Neural progenitor cell (in vitro differentiated cells): ENCODE data around the gene AUH. TPM values are rescaled to one million over a fixed set of nuclear protein-coding genes. Genes with fewer than 3 reads are reported as not detected.
"Not testable (repeated sequence)": the region's sequence is repeated elsewhere in the genome, so short reads cannot be mapped to it uniquely, and the experiment has no call there.

Experiments
- DNase-seq: peaks from one replicate; pipeline ENCODE4 v3.0.0-alpha.2; 2016; ENCODE audit warnings: low spot score
- H2AFZ ChIP-seq: fragments of 200-600 bp; sonication (generic); replicated peaks from 2 replicates; pipeline ENCODE4 v1.6.1; 2016; ENCODE audit warnings: antibody characterized with exemption
- H3F3A ChIP-seq: fragments of 200-600 bp; sonication (generic); 2 replicates; pipeline ENCODE4 v1.6.1; 2016; ENCODE audit warnings: antibody characterized with exemption, low read depth
- H3K27ac ChIP-seq: fragments of 200-600 bp; sonication (generic); 2 replicates; pipeline ENCODE4 v1.5.1; 2016; ENCODE audit warnings: mild to moderate bottlenecking
- H3K27me3 ChIP-seq: fragments of 200-600 bp; sonication (generic); 2 replicates; pipeline ENCODE4 v1.6.1; 2016; ENCODE audit warnings: mild to moderate bottlenecking, moderate library complexity
- H3K36me3 ChIP-seq: fragments of 200-600 bp; sonication (generic); 2 replicates; pipeline ENCODE4 v1.5.1; 2016
- H3K4me1 ChIP-seq: fragments of 200-600 bp; sonication (generic); 2 replicates; pipeline ENCODE4 v1.6.1; 2016; ENCODE audit warnings: mixed run types
- H3K4me2 ChIP-seq: fragments of 200-600 bp; sonication (generic); 2 replicates; pipeline ENCODE4 v1.6.1; 2016
- H3K4me3 ChIP-seq: fragments of 200-600 bp; sonication (generic); 2 replicates; pipeline ENCODE4 v1.5.1; 2016
- H3K79me2 ChIP-seq: fragments of 200-600 bp; sonication (generic); 2 replicates; pipeline ENCODE4 v1.6.1; 2016; ENCODE audit warnings: low read depth
- H3K9ac ChIP-seq: fragments of 200-600 bp; sonication (generic); 2 replicates; pipeline ENCODE4 v1.6.1; 2016
- H3K9me3 ChIP-seq: fragments of 200-600 bp; sonication (generic); 2 replicates; pipeline ENCODE4 v1.5.1; 2016; ENCODE audit warnings: low read depth
- H4K20me1 ChIP-seq: fragments of 200-600 bp; sonication (generic); 2 replicates; pipeline ENCODE4 v1.6.1; 2016; ENCODE audit warnings: low read depth
- H3K27ac Mint-ChIP-seq: 3 replicates; pipeline ENCODE4 v1.8.0; 2021; ENCODE audit warnings: mixed read lengths
- H3K27me3 Mint-ChIP-seq: 2 replicates; pipeline ENCODE4 v1.8.0; 2022; ENCODE audit warnings: low read depth, mild to moderate bottlenecking, inconsistent platforms, moderate library complexity, mixed read lengths; ENCODE audit not compliant: insufficient read depth
- H3K36me3 Mint-ChIP-seq: 3 replicates; pipeline ENCODE4 v1.8.0; 2021; ENCODE audit warnings: mixed read lengths
- H3K4me1 Mint-ChIP-seq: 3 replicates; pipeline ENCODE4 v1.8.0; 2021; ENCODE audit warnings: mixed read lengths
- H3K4me3 Mint-ChIP-seq: 3 replicates; pipeline ENCODE4 v1.8.0; 2021; ENCODE audit warnings: mild to moderate bottlenecking, moderate library complexity, mixed read lengths
- H3K9me3 Mint-ChIP-seq: 3 replicates; pipeline ENCODE4 v1.8.0; 2020; ENCODE audit warnings: mixed read lengths
- EZH2 ChIP-seq: fragments of 200-600 bp; sonication (generic); IDR thresholded peaks from 2 replicates; pipeline ENCODE4 v1.6.1; 2017; ENCODE audit warnings: antibody characterized with exemption, mild to moderate bottlenecking, moderate library complexity
- EZH2phosphoT487 ChIP-seq: fragments of 200-600 bp; sonication (generic); IDR thresholded peaks from 2 replicates; pipeline ENCODE4 v1.6.1; 2017; ENCODE audit warnings: antibody characterized with exemption
- total RNA-seq: library from RNA; depleted of rRNA; stranded (reverse); fragments of >200 nt; gene quantifications from 2 replicates; pipeline ENCODE4 v1.2.3, GENCODE V29; 2015; ENCODE audit warnings: low replicate concordance
- TF ChIP-seq, protein P1 (sequence below): fragments of 200-600 bp; sonication (generic); IDR thresholded peaks from 2 replicates; pipeline ENCODE4 v1.5.1; 2017; ENCODE audit warnings: antibody characterized with exemption, mild to moderate bottlenecking

Gene AUH
- total RNA-seq, 1 donor from 2014 or later, result 17.3 TPM

DNA sequence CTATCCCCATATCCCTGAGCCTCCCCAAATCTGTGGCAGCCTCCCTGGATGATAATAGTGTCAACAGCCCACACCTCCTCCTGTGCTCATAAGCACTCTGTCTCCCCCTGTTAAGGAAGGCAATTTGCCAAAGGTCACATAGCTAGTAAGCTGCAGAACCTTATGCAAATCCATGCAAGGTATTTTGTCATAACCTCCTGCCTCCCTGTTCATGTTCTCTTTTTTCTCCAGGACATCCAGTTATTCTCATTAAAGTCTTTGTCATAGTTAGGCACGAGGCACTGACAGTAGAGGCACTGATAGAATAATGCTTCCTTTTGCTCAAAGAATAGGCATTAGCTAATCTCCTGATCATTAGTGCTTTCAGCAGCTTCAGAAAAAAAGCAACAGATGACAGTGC, 10.2 kb upstream of the AUH start:
- Mint-ChIP-seq H3K27me3 (peaks cover 4% of the 10 kb centered on the region), H3K36me3 (no peaks in the 10 kb centered on the region)
- H2AFZ ChIP-seq, result peak overlapping the region; percentile 17

DNA sequence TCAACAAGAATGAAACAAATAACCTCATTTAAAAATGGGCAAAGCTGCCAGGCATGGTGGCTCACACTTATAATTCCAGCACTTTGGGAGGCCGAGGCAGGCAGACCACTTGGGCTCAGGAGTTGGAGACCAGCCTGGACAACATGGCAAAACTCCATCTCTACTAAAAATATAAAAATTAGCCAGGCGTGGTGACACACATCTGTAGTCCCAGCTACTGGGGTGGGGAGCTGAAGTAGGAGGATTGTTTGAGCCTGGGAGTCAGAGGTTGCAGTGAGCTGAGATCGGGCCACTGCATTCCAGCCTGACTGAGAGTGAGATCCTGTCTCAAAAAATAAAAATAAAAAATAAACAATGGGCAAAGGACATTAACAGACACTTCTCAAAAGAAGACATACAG, 8.3 kb upstream of the AUH start:
- H3K9me3 Mint-ChIP-seq, H3K27ac ChIP-seq, H3K27me3 ChIP-seq, H3K4me3 Mint-ChIP-seq, H3K4me2 ChIP-seq, H3K27me3 Mint-ChIP-seq, H3K27ac Mint-ChIP-seq, DNase-seq, H3K36me3 Mint-ChIP-seq, H2AFZ ChIP-seq, H3F3A ChIP-seq, H3K79me2 ChIP-seq, H3K36me3 ChIP-seq, H3K9ac ChIP-seq, H3K4me1 ChIP-seq, H3K9me3 ChIP-seq, H3K4me1 Mint-ChIP-seq, H4K20me1 ChIP-seq, H3K4me3 ChIP-seq: not testable (repeated sequence)

More for the DNA sequence above, 10.2 kb upstream of the AUH start:
- Histone ChIP-seq H3K4me2 (no peak overlapping the region), H3K4me1 (peaks cover 6% of the 10 kb centered on the region), H3K36me3 (no peaks in the 10 kb centered on the region), H3K9me3 (no peaks in the 10 kb centered on the region), H3K27ac (no peak overlapping the region), H3K4me3 (no peak overlapping the region), H4K20me1 (no peaks in the 10 kb centered on the region), H3K79me2 (no peaks in the 10 kb centered on the region), H3K27me3 (no peaks in the 10 kb centered on the region), H3K9ac (no peak overlapping the region), H3F3A (no peaks in the 10 kb centered on the region)
- Mint-ChIP-seq H3K27ac (no peak overlapping the region), H3K4me1 (no peaks in the 10 kb centered on the region), H3K4me3 (no peak overlapping the region), H3K9me3 (peaks cover 2% of the 10 kb centered on the region)
- no peak for DNase-seq
- no peak for TF ChIP-seq EZH2
- TF ChIP-seq, protein P1, sequence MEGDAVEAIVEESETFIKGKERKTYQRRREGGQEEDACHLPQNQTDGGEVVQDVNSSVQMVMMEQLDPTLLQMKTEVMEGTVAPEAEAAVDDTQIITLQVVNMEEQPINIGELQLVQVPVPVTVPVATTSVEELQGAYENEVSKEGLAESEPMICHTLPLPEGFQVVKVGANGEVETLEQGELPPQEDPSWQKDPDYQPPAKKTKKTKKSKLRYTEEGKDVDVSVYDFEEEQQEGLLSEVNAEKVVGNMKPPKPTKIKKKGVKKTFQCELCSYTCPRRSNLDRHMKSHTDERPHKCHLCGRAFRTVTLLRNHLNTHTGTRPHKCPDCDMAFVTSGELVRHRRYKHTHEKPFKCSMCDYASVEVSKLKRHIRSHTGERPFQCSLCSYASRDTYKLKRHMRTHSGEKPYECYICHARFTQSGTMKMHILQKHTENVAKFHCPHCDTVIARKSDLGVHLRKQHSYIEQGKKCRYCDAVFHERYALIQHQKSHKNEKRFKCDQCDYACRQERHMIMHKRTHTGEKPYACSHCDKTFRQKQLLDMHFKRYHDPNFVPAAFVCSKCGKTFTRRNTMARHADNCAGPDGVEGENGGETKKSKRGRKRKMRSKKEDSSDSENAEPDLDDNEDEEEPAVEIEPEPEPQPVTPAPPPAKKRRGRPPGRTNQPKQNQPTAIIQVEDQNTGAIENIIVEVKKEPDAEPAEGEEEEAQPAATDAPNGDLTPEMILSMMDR, result no peak
- no peak for TF ChIP-seq EZH2phosphoT487

DNA sequence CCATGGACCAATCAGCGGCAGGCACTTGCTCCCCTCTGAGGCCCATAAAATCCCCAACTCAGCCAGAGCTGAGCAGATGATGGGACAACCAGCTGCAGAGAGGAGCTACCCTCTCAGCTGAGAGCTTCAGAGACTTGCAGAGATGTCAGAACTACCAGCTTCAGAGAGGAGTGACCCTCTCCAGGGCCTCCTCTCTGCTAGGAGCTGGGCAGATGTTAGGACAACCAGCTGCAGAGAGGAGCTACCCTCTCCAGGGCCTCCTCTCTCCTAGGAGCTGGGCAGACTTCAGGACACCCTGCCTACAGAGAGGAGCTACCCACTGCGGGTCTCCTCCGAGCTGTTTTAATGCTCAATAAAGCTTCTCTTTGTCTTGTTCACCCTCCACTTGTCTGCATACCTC, 3.0 kb upstream of the AUH start:
- H3K36me3 Mint-ChIP-seq, result peaks cover 2% of the 10 kb centered on the region
- no peak overlapping the region for H3K9ac ChIP-seq
- H3K4me1 Mint-ChIP-seq, result peaks cover 17% of the 10 kb centered on the region
- TF ChIP-seq, protein P1, result no peak
- TF ChIP-seq EZH2 (no peak), EZH2phosphoT487 (no peak)
- H3K27ac ChIP-seq, result no peak overlapping the region
- peaks cover 12% of the 10 kb centered on the region for H3K4me1 ChIP-seq
- H3K4me2 ChIP-seq, result no peak overlapping the region
- H3K4me3 ChIP-seq, result no peak overlapping the region
- H3K9me3 ChIP-seq, result no peaks in the 10 kb centered on the region
- peaks cover 9% of the 10 kb centered on the region for H3F3A ChIP-seq
- peaks cover 2% of the 10 kb centered on the region for H3K27me3 Mint-ChIP-seq
- no peaks in the 10 kb centered on the region for H3K36me3 ChIP-seq
- DNase-seq, result no peak
- H3K27me3 ChIP-seq, result no peaks in the 10 kb centered on the region
- H3K27ac Mint-ChIP-seq, result no peak overlapping the region
- H3K9me3 Mint-ChIP-seq, result peaks cover 7% of the 10 kb centered on the region
- H2AFZ ChIP-seq, result no peak overlapping the region
- peaks cover 19% of the 10 kb centered on the region for H3K79me2 ChIP-seq
- peaks cover 14% of the 10 kb centered on the region for H4K20me1 ChIP-seq
- H3K4me3 Mint-ChIP-seq, result no peak overlapping the region

DNA sequence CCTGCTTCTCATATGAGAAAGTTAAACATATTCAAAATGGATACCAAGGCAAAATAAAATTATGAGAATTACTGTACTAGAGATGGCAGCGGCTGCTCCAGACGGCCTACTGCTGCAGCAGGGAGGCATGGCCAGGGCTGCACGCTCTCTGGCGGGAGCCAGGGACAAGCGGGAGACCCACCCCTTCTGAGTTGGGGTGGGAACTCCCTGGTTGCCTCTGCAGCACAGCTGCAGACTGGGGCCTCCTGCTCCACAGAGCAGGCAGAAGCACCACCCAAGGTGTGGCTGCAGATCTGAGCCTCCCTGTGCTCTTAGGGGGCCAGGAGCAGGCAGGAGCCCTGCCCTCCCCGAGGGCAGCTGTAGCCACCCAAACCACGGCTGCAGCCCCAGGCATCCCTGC, 2.3 kb upstream of the AUH start:
- H3K27ac Mint-ChIP-seq, result no peak overlapping the region
- TF ChIP-seq, protein P1, result no peak
- TF ChIP-seq EZH2phosphoT487, result no peak
- no peak for TF ChIP-seq EZH2
- no peak overlapping the region for H2AFZ ChIP-seq
- peaks cover 2% of the 10 kb centered on the region for H3K27me3 Mint-ChIP-seq
- H3K4me1 ChIP-seq, result peaks cover 12% of the 10 kb centered on the region
- no peak overlapping the region for H3K4me2 ChIP-seq
- H3K36me3 Mint-ChIP-seq, result peaks cover 2% of the 10 kb centered on the region
- peaks cover 19% of the 10 kb centered on the region for H3K4me1 Mint-ChIP-seq
- no peaks in the 10 kb centered on the region for H3K36me3 ChIP-seq
- no peak overlapping the region for H3K4me3 ChIP-seq
- peaks cover 9% of the 10 kb centered on the region for H3F3A ChIP-seq
- no peak overlapping the region for H3K4me3 Mint-ChIP-seq
- H3K9me3 Mint-ChIP-seq, result peaks cover 7% of the 10 kb centered on the region
- H3K27me3 ChIP-seq, result no peaks in the 10 kb centered on the region
- H3K9ac ChIP-seq, result no peak overlapping the region
- H3K79me2 ChIP-seq, result peaks cover 26% of the 10 kb centered on the region
- H4K20me1 ChIP-seq, result peaks cover 14% of the 10 kb centered on the region
- no peaks in the 10 kb centered on the region for H3K9me3 ChIP-seq
- DNase-seq, result no peak
- H3K27ac ChIP-seq, result no peak overlapping the region
